CD4-positive, alpha-beta T cell (primary cell): ENCODE results near the gene CAPN10. TPM values are rescaled to one million over a fixed set of nuclear protein-coding genes. Genes with fewer than 3 reads are reported as not detected.

ENCODE experiments used
- ATAC-seq: fragments of 200-7000 bp; cut with Tn5 transposase; one replicate; pipeline ENCODE4 v1.10.0; 2022; ENCODE audit warnings: mild to moderate bottlenecking; ENCODE audit not compliant: poor library complexity
- CTCF ChIA-PET: fragments of 350-600 bp; sonication (Branson Sonifier 250); formaldehyde crosslinking; loops from one replicate; lab custom pipeline; 2021; ENCODE audit warnings: antibody characterized with exemption, inconsistent platforms; lab: Charles Lee
- POLR2A ChIA-PET: fragments of 350-600 bp; sonication (Branson Sonifier 250); formaldehyde crosslinking; loops from one replicate; lab custom pipeline; 2021; ENCODE audit warnings: antibody characterized with exemption, inconsistent platforms; lab: Charles Lee
- DNase-seq, 14 experiments: peaks; one replicate each; pipeline ENCODE4 v3.0.0-alpha.2; 2013 to 2020; ENCODE audit warnings: mixed read lengths in 2 of 14
- H3K27ac ChIP-seq, 2 donors: one replicate each; pipeline versions ENCODE4 v1.5.1 to v1.7.0; 2013; ENCODE audit warnings: low read length in 2 of 2, low read depth in 1 of 2, mild to moderate bottlenecking in 1 of 2
- H3K27me3 ChIP-seq, 2 experiments: 1 replicate in 1 of 2; 2 replicates in 1 of 2; pipeline versions ENCODE4 v1.6.1 to v1.7.0; 2013; ENCODE audit warnings: low read length in 2 of 2, control low read depth in 1 of 2, mild to moderate bottlenecking in 1 of 2, moderate library complexity in 1 of 2; ENCODE audit not compliant: insufficient read depth in 2 of 2, control insufficient read depth in 1 of 2
- H3K36me3 ChIP-seq: one replicate; pipeline ENCODE4 v1.6.1; 2013; ENCODE audit warnings: low read length, control low read depth; ENCODE audit not compliant: insufficient read depth
- H3K4me1 ChIP-seq: one replicate; pipeline ENCODE4 v1.6.1; 2013; ENCODE audit warnings: low read length, control low read depth; ENCODE audit not compliant: insufficient read depth
- H3K4me3 ChIP-seq: one replicate; pipeline ENCODE4 v1.5.1; 2013; ENCODE audit warnings: mild to moderate bottlenecking, low read length, moderate library complexity
- H3K9me3 ChIP-seq, 2 experiments: 1 replicate in 1 of 2; 2 replicates in 1 of 2; pipeline versions ENCODE4 v1.6.1 to v1.7.0; 2013; ENCODE audit warnings: low read length in 2 of 2, mild to moderate bottlenecking in 2 of 2, control low read depth in 1 of 2, moderate library complexity in 1 of 2; ENCODE audit not compliant: control insufficient read depth in 1 of 2, insufficient read depth in 1 of 2
- H3K27ac Mint-ChIP-seq: one replicate; pipeline ENCODE4 v1.8.0; 2020; ENCODE audit warnings: mixed read lengths
- H3K27me3 Mint-ChIP-seq: one replicate; pipeline ENCODE4 v1.8.0; 2021; ENCODE audit warnings: mixed read lengths
- H3K36me3 Mint-ChIP-seq: one replicate; pipeline ENCODE4 v1.8.0; 2021; ENCODE audit warnings: low read depth, mixed read lengths
- H3K4me1 Mint-ChIP-seq: one replicate; pipeline ENCODE4 v1.8.0; 2021; ENCODE audit warnings: low read depth, mixed read lengths
- H3K4me3 Mint-ChIP-seq: one replicate; pipeline ENCODE4 v1.8.0; 2020; ENCODE audit warnings: mild to moderate bottlenecking, mixed read lengths
- H3K9me3 Mint-ChIP-seq: one replicate; pipeline ENCODE4 v1.8.0; 2020; ENCODE audit warnings: mixed read lengths
- intact Hi-C, 2 experiments: fragments of 100-400 bp; cut with DNase I in 1 of 2; cut with micrococcal nuclease in 1 of 2; formaldehyde crosslinking; loops; one replicate each; pipeline versions ENCODE4 v1.15.1 to v1.9.0; 2023 to 2025; cut with DNase I, micrococcal nuclease
- total RNA-seq, 174 experiments: library from RNA in 2 of 174; stranded (reverse) in 2 of 174; gene quantifications; one replicate each; pipeline ENCODE4 v1.2.3 and lab custom pipeline; 2021 to 2026
- TF ChIP-seq, protein P1 (sequence below): fragments of 200-600 bp; IDR thresholded peaks from one replicate; pipeline ENCODE4 v1.8.0; 2022; ENCODE audit warnings: antibody characterized with exemption, mild to moderate bottlenecking

The CAPN10 gene
- total RNA-seq, 2 experiments from 2014 or later, result 40.6 to 42.1 TPM

DNA sequence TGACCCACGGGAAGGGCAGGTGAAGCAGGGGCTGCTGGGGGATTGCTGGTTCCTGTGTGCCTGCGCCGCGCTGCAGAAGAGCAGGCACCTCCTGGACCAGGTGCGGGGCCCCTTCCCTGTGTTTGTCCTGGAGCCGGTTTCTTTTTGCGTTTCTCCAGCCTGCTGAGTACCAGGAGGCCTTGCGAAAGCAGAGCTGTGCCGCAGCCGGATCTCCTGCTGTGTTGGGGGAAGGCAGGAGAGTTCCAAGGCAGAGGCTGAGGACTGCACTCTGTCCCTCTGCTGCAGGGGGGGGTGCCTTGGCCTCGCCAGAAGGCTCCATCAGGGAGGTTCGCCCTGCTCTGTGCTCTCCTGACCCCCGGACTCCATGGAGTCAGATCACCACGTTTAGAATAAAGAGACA, 2.8 kb downstream of the CAPN10 start:
- DNase-seq, result no peak
- ChIA-PET CTCF (interaction anchor here (1.3 to 1.5 kb wide), 2 partner anchors 10 to 21 kb away, joined by 3 to 6 read pairs; partner anchors contain the start of gene RNPEPL1), POLR2A (interaction anchor here (0.9 to 6.1 kb wide), 2 partner anchors 9 to 23 kb away, joined by 4 to 224 read pairs; partner anchors contain the start of gene RNPEPL1)
- H3K4me1 ChIP-seq, result peaks cover 41% of the 10 kb centered on the region
- no peak for ATAC-seq
- no peak overlapping the region for H3K27ac ChIP-seq
- no peaks in the 10 kb centered on the region for H3K9me3 Mint-ChIP-seq
- no peak overlapping the region for H3K4me3 ChIP-seq
- H3K36me3 ChIP-seq, result peaks cover 51% of the 10 kb centered on the region
- H3K27me3 ChIP-seq, result no peaks in the 10 kb centered on the region
- no peaks in the 10 kb centered on the region for H3K9me3 ChIP-seq
- H3K4me1 Mint-ChIP-seq, result peaks cover 41% of the 10 kb centered on the region
- H3K4me3 Mint-ChIP-seq, result peak overlapping the region; percentile 97
- TF ChIP-seq, protein P1, sequence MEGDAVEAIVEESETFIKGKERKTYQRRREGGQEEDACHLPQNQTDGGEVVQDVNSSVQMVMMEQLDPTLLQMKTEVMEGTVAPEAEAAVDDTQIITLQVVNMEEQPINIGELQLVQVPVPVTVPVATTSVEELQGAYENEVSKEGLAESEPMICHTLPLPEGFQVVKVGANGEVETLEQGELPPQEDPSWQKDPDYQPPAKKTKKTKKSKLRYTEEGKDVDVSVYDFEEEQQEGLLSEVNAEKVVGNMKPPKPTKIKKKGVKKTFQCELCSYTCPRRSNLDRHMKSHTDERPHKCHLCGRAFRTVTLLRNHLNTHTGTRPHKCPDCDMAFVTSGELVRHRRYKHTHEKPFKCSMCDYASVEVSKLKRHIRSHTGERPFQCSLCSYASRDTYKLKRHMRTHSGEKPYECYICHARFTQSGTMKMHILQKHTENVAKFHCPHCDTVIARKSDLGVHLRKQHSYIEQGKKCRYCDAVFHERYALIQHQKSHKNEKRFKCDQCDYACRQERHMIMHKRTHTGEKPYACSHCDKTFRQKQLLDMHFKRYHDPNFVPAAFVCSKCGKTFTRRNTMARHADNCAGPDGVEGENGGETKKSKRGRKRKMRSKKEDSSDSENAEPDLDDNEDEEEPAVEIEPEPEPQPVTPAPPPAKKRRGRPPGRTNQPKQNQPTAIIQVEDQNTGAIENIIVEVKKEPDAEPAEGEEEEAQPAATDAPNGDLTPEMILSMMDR, result no peak
- H3K27me3 Mint-ChIP-seq, result no peaks in the 10 kb centered on the region
- no peak overlapping the region for H3K27ac Mint-ChIP-seq
- intact Hi-C loops, result loop anchor here in 1 of 2 experiments (5.0 to 10.0 kb wide), 7 partner anchors 152 to 1098 kb away; partner anchors contain the start of genes ATG4B, DTYMK, GPC1 and MTERF4
- H3K36me3 Mint-ChIP-seq, result peaks cover 49% of the 10 kb centered on the region

GRCh38 chr2:240589850-240590525, 3.5 kb downstream of the CAPN10 start:
- Histone ChIP-seq H3K9me3 (no peaks in the 10 kb centered on the region), H3K36me3 (peaks cover 57% of the 10 kb centered on the region), H3K4me3 (no peak overlapping the region), H3K27me3 (no peaks in the 10 kb centered on the region), H3K4me1 (peaks cover 35% of the 10 kb centered on the region), H3K27ac (no peak overlapping the region)
- ATAC-seq (no peak), DNase-seq (no peak)
- Mint-ChIP-seq H3K36me3 (peaks cover 51% of the 10 kb centered on the region), H3K4me3 (no peak overlapping the region), H3K27me3 (no peaks in the 10 kb centered on the region), H3K9me3 (no peaks in the 10 kb centered on the region), H3K27ac (no peak overlapping the region), H3K4me1 (peaks cover 35% of the 10 kb centered on the region)
- ChIA-PET POLR2A (interaction anchor here (0.9 kb wide), 1 partner anchor 10 kb away, joined by 4 read pairs; no protein-coding TSS in a partner anchor), CTCF (no interaction called here)
- TF ChIP-seq, protein P1, result no peak
- intact Hi-C loops, result loop anchor here in 1 of 2 experiments (5.0 to 10.0 kb wide), 7 partner anchors 153 to 1097 kb away; partner anchors contain the start of genes ATG4B, DTYMK, GPC1 and MTERF4

DNA sequence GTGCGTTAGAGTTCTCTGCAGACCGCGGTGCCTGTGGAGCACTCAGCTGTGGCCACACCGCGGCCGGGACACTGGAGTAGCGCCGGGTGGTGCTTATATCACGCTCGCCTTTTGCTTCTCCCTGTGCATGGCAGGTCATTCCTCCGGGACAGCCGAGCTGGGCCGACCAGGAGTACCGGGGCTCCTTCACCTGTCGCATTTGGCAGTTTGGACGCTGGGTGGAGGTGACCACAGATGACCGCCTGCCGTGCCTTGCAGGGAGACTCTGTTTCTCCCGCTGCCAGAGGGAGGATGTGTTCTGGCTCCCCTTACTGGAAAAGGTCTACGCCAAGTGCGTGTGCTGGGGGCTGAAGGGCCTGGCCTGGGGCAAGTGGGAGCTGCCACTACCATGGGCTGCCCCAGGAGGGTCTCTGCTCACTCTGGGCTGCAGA, 4.2 kb downstream of the CAPN10 start:
- TF ChIP-seq, protein P1, result no peak
- Histone ChIP-seq H3K27me3 (no peaks in the 10 kb centered on the region), H3K9me3 (no peaks in the 10 kb centered on the region), H3K4me3 (no peak overlapping the region), H3K36me3 (peaks cover 64% of the 10 kb centered on the region), H3K27ac (no peak overlapping the region), H3K4me1 (peaks cover 33% of the 10 kb centered on the region)
- CTCF ChIA-PET, result no interaction called here
- DNase-seq (no peak), ATAC-seq (no peak)
- Mint-ChIP-seq H3K27ac (no peak overlapping the region), H3K4me1 (peaks cover 29% of the 10 kb centered on the region), H3K36me3 (peaks cover 49% of the 10 kb centered on the region), H3K27me3 (no peaks in the 10 kb centered on the region), H3K4me3 (no peak overlapping the region), H3K9me3 (no peaks in the 10 kb centered on the region)
- POLR2A ChIA-PET, result no interaction called here
- intact Hi-C loops, result no loop called here
